ENCODE measurements around the gene KPNA4. TPM values are rescaled to one million over a fixed set of nuclear protein-coding genes. Genes with fewer than 3 reads are reported as not detected.

KPNA4 gene
- total RNA-seq, 1 donor from 2014 or later: 64.3 TPM

DNA sequence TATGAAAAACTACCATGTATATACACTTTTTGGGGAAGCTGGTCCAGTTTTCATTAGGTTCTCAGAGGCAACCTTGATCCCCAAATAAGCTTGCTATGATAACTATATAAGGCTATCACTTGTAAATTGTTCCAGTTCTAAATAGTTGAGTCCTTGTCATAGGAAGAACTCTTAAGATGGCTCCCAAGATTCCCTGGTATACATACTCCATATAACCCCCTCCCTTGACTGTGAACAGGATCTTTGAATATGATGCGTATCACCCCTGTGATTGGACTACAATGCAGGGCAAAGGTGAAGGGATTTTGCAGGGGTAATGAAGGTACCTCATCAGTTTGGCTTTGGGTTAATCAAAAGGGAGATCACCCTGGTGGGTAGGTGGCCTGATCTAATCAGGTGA lies 67.2 kb downstream of the KPNA4 start:
- no peak for DNase-seq (ENCODE audit: low spot score)

DNA sequence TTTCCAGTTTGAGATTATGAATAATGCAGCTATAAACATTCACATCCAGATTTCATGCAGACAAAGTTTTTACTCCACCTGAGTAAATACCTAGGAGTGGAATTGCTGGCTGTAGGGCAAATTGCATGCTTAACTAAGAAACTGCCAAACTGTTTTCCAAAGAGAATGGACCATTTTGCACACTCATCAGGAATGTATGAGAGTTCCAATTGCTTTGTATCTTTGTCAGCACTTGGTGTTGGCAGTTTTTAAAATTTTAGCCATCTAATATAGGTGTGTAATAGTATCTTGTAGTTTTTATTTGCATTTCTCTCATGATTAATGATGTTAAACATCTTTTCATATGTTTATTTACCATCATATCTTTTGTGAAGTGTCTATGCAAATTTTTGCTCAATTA lies 75.2 kb downstream of the KPNA4 start:
- DNase-seq (ENCODE audit: low spot score): no peak

DNA sequence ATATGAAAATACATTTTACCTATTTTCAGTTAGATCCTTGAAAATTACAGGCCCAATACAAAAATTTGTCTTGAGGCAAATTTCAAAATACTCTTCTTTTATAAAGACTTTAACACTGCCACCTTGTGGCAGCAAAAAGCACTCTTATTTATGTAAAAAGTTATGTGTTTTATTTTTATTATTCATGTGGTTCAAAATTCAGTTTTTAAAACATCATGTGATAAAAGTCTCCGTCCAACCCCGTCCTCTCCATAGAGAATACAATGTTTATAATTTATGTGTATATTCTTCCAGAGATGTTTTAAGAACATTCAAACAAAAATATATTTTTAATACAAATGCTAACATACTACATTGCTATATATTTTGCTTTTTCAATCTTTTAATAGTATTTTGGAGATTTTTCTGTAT lies 78.9 kb downstream of the KPNA4 start:
- DNase-seq (ENCODE audit: low spot score): no peak

DNA sequence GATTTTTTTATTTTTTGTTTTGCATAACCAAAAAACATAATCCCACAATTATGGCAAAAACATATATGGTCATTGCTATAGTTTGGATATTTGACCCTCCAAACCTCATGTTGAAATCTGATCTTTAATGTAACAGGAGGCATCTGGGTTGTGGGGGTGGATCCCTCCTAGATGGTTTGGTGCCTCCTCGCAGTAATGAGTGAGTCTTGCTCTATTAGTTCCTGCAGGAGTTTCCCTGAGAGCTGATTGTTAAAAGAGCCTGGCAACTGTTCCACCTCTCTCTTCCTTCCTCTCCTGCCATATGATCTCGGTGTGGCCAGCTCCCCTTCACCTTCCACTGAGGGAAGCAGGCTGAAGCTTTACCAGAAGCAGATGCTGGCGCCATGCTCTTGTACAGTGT lies 82.6 kb downstream of the KPNA4 start:
- DNase-seq (ENCODE audit: low spot score): no peak

DNA sequence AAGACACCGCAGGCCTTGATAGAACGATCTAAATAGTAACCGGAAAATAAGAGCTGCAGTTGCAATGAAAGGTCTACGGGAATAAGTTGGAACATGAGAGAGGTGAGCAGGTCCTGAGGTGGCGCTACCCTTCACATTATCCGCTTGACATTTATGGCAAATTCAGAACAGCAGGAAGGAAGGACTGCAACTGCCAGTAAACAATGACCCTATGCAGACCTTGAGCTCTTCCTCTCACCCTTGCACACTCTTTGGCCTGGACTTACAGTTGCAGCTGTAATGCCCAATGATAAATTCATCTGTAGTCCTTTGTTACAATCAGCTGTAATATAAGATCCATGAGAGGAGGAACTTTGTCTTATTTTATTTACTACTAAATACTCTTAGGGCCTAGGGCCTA lies 83.5 kb downstream of the KPNA4 start:
- DNase-seq (ENCODE audit: low spot score): no peak

DNA sequence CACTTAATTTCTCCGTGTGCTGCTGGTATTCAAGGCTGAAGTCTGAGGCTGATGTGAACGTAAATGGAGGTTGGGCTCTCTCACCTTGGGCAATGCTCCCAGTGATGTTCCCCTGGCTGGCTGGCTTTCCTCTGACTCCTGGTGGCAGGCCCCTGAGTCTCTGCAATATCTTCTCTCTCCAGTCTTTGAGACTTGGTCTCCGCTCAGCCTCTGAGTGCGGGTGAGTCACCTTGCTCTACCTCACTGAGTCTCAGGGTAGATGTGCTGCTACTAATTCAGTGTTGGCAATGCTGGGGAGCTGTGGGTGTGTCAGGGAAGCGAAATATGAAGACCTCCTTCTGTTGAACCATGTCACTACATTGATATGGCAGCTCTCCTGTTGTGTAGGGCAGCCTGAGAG lies 84.4 kb downstream of the KPNA4 start:
- DNase-seq (ENCODE audit: low spot score): no peak

DNA sequence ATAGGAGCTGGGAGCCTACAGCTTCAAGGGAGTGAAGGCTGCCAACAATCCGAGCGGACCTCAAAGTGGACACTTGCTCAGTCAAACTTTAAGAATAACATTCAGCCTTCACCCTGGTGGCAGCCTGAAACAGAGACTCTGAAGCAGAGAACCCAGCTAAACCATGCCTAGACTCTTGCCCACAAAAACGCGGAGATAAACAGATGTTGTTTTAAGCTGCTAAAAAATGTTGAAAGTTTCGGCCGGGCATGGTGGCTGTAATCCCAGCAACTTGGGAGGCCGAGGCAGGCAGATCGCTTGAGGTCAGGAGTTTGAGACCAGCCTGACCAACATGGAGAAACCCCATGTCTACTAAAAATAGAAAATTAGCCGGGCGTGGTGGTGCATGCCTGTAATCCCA lies 86.0 kb downstream of the KPNA4 start:
- no peak for DNase-seq (ENCODE audit: low spot score)

DNA sequence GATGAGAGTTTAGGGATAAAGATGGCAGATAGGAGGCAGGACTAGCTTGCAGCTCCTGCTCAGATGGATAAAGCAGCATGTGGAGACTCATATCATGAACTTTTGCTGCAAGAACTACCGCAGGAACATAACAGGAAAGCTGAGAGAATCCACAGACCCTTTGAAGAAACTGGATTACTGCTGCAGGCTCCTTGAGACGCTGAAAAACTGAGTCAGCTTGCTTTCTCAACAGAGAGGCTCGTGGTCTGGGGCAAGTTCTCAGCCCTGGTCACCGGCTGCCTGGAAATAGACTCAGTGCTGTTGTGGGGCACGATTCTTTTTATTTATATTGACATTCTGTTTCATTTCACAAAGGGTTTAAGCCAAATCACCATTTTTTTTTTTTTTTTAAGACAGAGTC lies 87.0 kb downstream of the KPNA4 start:
- DNase-seq (ENCODE audit: low spot score): no peak

DNA sequence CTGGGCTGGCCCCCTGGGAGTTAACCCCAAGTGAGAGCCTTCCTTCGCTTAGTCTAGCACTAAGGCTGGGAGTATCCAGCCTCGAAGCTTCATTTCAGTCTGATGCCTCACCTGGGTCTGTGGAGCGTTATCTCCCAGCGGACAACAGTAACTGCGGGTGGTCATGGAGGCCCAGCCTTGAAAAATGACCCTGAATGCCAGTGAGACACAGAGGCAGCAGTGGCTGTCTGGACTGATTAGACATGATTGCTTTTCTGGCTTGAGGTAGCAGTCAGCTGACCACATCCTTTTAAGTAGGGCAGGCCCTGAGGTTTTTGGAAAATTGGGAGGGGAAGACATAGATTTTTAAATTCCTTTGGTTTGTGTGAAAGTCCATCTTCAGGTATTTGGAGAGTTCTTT lies 87.6 kb downstream of the KPNA4 start:
- no peak for DNase-seq (ENCODE audit: low spot score)

DNA sequence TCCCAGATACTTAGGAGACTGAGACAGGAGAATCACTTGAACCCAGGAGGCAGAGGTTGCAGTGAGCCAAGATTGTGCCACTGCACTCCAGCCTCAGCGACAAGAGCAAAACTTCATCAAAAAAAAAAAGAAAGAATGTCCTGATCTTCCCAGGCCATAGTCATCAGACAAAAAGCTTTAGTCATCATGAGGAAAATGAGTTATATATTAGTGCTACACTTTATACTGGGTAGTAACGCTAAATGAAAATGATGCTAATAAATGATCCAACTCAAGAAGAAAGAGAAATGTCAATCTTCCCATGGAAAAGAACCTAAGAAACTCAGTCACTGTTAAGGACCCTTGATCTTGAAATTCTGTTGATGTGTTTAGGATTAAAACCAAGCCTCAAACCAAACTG lies 89.5 kb downstream of the KPNA4 start:
- no peak for DNase-seq (ENCODE audit: low spot score)

DNA sequence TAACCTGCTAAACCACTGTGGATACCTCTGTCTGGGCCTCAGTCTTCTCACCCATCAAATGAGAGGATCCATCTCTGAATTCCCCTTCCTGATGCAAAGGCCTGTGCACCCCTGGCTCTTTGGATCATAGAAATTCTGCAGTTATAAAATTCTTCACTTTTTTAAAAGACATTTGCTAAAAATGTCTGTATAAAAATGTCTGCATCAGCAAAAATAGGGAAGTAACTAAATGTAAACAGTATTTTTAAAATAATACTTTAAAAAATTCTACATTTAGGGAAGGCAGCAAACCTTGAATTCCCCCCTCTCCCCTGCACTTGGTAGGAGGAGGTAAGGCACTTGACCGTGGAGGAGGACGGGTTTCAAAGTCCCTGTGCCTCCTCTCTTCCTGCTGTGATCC lies 90.2 kb downstream of the KPNA4 start:
- no peak for DNase-seq (ENCODE audit: low spot score)

DNA sequence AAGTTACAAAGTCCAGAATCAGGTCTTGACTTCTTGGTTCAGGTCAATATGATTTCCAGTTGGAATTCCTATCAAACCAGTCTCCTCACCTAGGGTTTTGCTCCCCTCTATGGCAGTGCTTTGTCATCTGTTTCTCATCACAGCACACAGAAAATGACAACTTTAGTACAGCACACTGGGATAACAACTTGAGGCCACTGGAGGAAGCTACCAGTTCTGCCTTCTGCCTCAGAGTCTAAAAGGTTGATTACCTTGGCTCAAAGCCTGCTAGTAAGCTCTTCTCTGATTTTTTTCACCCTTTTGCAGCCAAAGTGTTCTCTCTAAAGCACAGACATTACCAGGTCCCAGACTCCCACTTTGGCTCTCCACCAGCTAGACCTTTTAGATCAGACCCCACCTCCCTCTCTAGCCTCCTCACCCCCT lies 90.9 kb downstream of the KPNA4 start:
- DNase-seq (ENCODE audit: low spot score): no peak

DNA sequence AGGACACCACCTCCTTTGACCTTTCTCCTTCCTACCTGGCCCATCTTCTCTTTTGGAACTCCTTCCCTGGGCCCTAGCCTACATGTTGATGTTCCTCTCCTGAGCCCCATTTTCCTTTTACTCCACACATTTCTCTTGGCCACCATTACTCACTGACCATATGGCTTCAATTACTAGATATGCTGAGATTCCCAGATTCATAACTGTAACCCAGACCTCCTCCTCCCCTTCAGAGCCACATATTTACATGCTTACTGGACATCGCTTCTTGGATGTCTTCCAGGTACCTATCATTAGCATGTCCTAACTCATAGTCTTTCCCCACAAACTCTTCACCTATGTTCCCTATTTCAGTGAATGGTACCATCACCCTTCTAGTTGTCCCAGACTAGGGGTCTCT lies 91.4 kb downstream of the KPNA4 start:
- DNase-seq (ENCODE audit: low spot score): no peak

DNA sequence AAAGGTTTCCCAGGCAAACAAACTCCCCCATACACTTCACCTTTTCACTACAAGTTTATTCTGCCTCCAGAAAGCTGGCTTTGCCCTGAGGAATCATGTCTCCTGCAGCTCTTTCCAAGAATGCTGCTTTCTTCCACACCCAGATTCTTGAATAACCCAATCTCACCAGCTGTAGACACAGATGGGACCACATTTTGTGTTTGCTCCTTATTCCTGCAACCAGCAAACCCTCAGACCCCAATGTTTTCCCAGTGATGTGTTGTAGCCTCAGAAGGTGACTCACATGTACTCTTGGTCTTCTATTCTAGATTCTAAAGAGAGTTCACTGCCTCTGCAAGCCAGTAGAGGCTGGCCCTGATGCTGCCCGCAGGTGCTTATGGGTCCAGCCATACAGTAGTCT lies 92.2 kb downstream of the KPNA4 start:
- no peak for DNase-seq (ENCODE audit: low spot score)

DNA sequence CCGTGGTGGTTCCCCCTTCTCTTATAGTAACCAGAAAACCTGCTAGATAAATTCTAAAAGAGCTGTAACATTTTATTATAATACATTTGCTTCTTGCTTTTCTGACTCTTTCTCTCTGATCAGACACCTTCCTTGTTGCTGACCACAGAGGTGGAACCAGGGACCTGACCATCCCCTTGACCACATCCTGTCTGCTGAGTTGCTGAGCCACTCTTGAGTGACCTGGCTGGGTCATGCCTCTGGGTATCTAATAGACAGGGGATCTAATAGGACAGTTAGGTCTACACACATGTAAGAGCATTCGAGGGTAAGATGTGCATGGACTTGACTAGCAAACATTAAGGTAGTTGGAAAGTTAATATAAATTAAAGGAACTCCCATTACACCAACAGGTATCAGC lies 93.0 kb downstream of the KPNA4 start:
- DNase-seq (ENCODE audit: low spot score): no peak

DNA sequence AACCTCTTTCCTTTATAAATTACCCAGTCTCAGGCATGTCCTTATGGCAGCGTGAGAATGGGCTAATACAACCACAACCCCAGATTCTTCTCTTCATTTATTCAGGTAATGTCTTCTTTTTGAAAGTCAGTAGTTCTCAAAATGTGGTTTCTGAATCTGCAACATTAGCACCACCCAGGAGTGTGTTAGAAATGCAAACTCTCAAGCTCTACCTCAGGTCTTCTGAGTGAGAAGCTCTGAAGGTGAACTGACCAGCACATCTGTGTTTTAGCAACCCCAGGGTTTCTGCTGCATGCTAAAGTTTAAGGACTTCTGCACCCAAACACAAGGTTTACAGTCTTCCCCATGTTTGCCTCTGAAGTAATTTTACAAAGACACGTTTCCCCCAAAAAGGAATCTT lies 93.5 kb downstream of the KPNA4 start:
- no peak for DNase-seq (ENCODE audit: low spot score)

DNA sequence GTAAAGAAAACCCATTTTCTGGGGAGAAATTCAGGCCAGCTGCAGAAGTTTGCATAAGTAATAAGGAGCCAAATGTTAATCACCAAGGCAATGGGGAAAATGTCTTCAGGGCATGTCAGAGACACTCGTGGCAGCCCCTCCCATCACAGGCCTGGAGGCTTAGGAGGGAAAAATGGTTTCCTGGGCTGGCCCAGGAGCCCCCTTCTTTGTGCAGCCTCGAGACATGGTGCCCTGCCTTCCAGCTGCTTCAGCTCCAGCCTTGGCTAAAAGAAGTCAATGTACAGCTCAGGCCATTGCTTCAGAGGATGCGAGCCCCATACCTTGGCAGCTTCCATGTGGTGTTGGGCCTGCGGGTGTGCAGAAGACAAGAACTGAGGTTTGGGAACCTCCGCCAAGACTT lies 95.2 kb downstream of the KPNA4 start:
- DNase-seq (ENCODE audit: low spot score): no peak

DNA sequence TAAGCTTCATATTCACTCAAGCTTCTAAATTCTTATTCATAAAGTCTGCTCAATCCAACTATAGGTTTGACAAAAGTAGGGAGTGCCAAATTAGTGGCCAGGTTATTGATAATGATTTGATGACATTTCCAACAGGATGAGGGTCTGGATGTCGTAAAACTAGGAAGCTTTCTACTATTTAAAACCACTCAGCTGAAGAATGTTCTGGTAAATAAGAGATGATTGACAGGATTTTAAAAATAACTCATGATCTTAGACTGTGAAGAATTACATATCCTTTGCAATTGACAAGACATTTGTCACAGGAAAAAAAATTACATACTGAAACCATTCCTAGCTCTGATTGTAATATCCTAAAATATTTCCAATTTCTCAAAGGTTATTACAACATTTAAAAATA lies 100.4 kb downstream of the KPNA4 start:
- no peak for DNase-seq (ENCODE audit: low spot score)

DNA sequence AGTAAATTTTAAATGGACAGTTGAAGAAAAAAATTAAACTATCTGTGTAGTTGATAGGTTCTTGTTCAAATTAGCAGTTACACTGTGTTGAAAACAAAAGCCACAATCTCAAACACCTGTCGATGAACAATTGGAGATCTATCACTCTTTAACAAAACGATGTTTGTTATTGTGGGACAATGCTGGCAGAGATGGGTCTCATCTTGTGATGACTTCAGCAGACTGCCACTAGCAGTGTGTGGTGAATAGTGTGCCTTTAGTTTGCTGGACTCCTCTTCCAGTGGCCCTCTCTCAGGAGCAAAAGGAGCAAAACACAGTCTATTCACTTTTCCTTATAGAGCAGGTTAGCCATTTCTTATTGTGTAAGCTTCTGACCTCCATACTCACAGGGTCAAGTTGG lies 101.0 kb downstream of the KPNA4 start:
- DNase-seq (ENCODE audit: low spot score): no peak

DNA sequence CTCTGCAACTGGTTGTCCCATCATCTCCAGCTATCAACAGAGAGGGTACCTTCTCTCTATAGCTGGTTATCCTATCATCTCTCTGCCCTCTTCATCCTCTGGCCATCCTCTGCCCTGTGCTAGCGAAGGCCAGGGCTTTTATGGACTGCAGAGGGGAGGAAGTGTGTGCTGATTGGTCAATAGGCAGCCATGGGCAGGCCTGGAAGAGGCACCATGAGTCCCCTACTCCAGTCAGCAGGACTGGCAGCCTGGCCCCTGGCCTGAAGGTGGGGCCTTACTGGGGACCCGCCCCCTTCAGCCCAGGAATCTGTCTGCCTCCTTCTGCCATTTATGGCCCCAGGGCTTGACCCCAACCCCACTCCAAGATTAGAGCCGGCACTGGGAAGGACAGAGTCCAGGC lies 105.3 kb downstream of the KPNA4 start:
- no peak for DNase-seq (ENCODE audit: low spot score)

DNA sequence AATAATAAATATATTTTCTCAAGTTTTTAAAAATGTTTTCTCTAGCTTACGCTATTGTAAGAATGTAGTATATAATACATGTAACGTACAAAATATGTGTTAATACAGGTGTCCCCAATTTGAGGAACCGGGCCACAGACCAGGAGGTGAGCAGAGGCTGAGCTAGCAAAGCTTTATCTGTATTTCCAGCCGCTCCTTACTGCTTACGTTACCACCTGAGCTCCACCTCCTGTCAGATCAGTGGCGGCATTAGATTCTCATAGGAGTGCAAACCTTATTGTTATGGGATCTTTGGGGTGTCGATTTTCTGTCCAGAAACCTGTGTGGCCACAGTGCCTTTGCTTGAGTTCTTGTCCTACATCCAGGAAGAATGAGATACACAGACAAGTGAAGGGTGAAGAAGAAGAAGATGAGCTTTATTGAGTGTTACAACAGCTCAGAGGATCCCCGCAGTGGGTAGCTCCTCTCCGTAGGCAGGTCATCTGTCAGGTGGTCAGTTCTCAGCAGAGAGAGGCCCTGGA lies 105.9 kb downstream of the KPNA4 start:
- no peak for DNase-seq (ENCODE audit: low spot score)

DNA sequence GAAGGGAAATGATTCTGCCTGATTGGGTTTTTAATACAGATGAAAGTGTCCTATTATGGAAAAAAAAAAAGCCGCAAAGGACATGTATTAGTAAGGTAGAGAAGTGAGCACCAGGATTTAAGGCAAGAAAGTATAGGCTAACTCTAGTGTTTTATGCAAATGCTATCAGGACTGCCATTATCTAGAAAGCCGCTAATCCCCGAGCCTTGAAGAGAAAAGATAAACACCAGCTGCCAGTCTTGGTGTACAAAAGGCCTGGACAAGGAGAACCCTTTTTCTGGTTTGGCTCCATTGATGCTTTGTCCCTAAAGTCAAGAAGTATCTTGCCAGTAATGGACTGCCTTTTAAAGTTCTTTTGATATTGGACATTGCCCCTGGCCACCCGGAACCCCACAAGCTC lies 107.2 kb downstream of the KPNA4 start:
- no peak for DNase-seq (ENCODE audit: low spot score)

DNA sequence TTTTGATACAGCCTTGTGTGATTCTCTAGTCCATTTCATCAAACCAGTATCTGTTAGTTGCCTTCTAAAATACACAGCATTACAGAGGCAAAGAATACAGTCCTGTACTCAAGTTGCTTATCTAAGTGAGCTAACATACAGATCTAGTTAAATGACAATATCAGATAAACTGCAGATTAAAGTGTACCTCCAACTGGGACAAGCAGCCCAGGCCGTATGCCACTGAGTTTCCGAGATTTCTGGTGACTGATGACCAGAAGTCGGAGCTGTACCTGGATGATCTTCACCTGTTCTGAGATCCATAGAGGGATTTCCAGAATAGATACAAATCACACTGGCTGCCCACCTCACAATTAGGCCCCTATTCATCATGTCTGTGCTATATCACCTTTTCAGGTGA lies 109.5 kb downstream of the KPNA4 start:
- DNase-seq (ENCODE audit: low spot score): no peak

DNA sequence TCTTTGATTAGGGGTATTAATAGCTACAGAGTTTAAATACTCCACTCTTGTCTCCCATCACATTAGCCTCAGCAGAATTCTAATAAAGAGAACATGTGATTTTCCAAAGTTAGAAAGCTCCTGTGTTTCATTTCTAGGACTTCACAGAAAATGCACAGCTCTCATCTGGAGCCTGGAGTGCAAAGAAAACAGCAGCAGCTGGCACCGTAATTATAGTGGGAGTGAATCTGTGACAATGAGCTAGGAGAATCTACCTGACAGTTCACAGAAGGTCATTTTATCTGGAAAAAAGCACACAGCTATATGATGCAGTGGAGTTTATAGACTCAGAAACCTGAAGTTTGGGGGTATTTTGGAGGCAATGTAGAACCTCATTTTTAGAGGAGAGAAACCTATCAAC lies 110.4 kb downstream of the KPNA4 start:
- DNase-seq (ENCODE audit: low spot score): no peak
